GM21723 (cell line): ENCODE results near the gene KIF26B.

ENCODE experiments used
- ATAC-seq: cut with Tn5 transposase; IDR thresholded peaks from one replicate; pipeline ENCODE4 v1.9.1; 2021; ENCODE audit warnings: mild to moderate bottlenecking, moderate library complexity; ENCODE audit not compliant: unreplicated experiment

Gene KIF26B

DNA sequence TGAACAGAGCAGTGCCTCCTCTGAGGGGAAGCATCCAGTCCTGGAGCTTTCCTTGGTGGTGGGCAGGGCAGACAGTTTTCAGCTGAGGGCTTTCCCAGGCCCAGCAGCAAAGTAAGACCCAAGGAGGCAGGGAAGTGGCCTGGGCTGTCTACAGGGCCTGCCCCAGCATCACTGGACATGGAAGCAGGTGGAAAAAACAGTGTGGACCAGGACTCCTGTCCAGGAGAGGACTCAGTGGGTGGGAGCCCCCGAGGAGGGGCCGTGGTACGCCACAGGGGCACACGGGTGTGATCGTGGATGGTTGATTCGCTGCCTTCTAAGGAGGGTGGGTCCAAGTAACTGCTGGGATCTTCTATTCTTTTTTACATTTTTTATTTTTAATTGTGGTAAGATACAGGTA, 387.6 kb downstream of the KIF26B start:
- no peak for ATAC-seq

DNA sequence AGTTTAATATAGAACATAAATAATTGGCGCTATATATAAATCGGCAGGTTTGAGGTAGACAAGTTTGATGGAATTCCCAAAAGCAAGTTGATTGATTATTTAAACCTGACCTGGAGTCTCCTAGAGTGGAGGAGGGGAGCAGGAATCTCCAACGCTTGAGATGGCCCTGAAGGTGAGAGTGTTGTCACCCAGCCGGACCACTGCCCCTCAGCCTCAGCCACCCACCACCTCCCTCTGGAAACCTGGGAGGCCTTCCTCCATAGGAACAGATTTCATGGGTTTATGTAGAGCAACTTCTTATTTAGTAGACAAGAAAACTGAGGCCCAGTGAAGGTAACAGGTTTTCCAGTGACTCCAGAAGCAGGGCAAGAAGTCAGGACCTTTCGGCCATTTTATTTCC, 389.5 kb downstream of the KIF26B start:
- no peak for ATAC-seq

DNA sequence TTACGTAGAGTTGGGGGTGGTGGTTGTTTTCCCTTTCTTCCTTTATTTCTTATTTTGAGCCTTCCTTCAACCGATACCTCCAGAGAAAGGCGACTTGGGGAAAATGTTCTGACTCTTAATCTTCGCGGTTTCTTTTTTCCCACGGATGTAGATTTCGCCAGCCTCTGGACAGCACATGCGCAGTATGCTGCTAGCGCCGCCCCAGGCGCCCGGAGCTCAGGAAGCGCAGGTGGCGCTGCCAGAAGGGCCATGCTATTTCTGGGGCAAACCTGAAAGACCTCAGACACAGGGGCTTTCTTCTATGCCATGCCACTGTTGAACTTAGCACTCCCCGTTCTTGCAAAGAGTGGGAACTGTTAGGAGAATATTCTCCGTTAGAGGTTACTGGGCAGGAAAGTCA, 392.1 kb downstream of the KIF26B start:
- ATAC-seq: no peak

DNA sequence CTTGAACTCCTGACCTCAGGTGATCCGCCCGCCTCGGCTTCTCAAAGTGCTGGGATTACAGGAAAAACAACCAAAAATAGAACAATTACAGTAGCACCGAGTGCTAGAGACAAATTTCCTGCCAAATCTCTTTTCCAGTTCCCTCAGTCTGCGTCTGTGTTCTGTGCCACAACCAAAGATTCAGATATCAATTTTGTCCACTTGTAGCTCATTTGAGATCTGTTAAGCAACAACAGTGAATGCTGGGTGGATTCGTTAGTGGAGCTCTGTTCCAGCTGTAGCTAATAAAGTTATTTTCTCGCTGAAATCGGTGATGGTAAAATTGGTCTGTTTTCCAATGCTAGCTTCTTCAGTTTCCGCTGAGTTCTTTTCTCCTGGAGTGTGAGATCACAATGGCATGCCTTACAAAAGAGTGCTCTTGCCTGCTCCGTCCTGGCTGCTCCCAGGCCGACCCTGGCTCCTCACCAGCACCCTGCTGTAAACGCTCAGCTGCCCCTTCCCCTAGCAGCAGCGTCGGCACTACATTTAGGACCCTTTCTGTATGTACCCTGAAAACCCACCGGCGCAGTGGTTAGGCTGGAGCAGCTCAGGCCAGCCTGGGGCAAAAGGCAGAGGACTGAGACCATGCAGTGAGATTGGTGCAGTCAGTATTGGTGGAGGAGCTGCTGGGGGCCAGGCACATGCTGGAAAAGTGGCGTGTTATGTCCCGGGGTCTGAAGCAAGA, 395.4 kb downstream of the KIF26B start:
- no peak for ATAC-seq

GRCh38 chr1:245550720-245551043, 395.9 kb downstream of the KIF26B start:
- ATAC-seq: no peak

- no peak for ATAC-seq
Measured at GRCh38 chr1:245551536-245551935, 396.8 kb downstream of the KIF26B start.

DNA sequence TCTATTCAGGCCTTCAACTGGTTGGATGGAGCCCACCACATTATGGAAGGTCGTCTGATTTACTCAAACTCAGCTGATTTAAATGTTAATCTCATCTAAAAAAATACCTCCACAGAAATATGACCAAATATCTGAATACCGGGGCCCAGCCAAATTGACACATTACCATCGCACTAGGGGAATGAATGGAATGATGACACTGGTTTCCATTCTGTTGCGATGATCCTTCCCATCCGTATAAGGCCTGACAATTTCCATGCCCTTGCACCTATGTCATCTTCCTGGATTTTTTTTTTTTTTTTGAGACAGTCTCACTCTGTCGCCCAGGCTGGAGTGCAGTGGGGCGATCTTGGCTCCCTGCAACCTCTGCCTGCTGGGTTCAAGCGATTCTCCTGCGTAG, 397.5 kb downstream of the KIF26B start:
- ATAC-seq: no peak

- no peak for ATAC-seq
Measured at GRCh38 chr1:245556057-245556456, 401.3 kb downstream of the KIF26B start.

DNA sequence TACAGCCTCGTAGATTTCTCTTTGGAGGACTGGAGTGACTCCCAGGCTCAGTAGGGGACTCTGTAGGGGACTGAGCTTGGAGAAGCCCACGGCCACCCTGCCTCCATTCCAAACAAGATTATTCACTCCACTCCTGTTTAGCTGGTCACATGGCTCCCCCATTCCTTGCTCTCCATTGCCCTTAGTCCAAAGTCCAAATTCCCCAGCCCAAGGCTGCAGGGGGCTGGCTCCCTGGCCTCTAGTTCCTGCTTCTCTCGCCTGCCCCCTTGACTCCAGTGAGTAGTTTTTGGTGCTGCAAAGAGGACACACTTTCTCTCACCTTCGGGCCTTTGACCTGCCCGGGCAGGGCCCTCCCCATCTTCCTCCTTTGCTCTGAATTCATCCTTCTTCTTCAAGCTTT, 403.3 kb downstream of the KIF26B start:
- no peak for ATAC-seq

DNA sequence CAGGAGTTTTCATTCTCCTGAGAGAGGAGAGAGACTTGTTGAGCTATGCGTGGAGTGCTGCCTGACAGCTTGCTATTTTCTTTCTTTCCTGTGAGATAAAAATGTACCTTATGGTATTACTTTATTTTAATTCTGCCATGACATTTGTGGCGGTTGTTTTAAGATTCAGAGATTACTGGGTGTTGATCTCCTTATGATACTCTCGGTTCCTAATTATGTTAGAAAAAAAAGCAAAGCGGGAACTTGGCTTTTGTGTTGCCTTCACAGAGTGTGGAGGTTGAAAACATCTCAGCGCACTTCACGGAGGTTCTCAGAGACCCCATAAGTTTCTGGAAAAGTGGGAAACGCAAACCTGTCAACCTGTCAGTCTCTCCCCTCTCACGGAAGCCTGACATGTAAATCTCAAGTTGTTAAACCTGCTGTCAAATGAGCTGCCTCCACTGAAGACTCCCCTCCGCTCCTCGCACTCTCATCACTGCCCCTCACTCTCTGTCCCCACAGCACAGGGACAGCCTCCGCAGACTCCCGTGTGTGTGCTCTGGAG, 405.6 kb downstream of the KIF26B start:
- no peak for ATAC-seq

DNA sequence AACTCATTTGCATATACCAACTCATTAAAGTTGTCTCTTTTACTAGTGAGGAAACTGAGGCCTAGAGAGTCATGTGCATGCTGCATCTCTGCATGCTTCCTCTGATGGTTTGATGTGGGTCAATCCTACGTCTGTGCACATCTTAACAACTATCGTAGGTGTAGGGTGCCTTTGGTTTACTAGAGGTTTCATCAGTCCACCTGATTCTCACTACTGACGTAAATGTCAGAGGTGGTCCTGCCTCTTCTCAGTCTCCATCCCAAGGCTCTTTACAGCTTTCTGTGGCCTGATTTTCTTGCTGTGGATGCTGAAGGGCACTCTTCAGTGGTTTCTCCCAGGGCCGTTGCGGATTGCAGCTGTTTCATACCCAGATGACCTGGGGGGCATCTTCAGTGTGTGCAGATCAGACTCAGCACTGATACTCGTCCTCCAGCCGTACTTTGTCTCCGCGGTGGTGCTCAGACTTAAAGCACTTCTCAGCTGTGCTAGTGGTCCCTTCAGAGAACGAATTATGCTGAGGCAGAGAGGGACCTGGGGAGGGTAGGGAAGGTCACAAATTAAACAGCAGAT, 407.0 kb downstream of the KIF26B start:
- ATAC-seq: no peak

DNA sequence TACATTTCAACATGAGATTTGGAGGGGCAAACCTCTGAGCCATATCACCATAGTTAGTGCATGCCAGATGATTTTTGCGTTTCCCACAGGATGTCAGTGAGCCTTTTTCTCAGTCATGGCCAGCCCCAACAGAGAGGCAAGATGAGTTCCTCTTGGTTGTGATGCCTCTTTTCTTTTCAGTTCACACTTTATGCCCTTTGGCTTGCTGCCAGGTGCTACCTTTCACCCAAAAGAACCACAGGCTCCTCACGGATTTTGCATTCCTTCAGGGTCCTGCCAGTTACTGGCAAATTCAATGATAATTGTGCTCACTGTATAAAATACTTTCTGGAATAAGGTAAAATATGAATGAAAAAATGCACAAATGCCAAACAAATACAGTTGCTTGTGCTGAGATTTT, 411.3 kb downstream of the KIF26B start:
- ATAC-seq: no peak

- no peak for ATAC-seq
Measured at GRCh38 chr1:245566952-245567351, 412.2 kb downstream of the KIF26B start.

DNA sequence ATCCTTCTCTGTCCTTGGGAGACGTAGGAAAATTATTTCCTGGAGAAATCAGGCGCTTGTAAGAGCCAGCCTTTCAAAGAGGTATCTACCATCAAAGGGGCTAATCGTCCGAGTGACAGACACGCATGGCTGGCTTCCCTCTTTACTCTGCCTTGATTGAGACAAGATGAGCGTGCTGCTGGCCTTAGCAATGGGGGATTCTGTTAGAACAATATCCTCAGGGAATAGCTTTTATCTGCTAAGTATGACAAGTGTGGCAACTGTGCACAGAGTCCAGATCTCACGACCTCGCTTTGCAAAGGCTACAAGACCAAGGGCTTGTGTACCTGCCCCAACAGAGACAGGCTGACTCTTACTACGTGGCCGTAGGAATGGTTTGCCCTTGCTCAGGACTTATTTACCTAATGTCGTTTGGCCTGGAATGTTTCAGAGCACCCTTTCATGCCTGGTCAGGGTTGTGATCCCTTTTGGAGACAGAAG, 417.1 kb downstream of the KIF26B start:
- ATAC-seq: no peak

GRCh38 chr1:245572709-245573108, 417.9 kb downstream of the KIF26B start:
- no peak for ATAC-seq

- ATAC-seq: no peak
Measured at GRCh38 chr1:245575710-245576109, 420.9 kb downstream of the KIF26B start.

GRCh38 chr1:245576323-245576722, 421.5 kb downstream of the KIF26B start:
- ATAC-seq: no peak

- ATAC-seq: no peak
Measured at GRCh38 chr1:245577191-245578157, 422.7 kb downstream of the KIF26B start.

GRCh38 chr1:245578308-245578707, 423.5 kb downstream of the KIF26B start:
- no peak for ATAC-seq

DNA sequence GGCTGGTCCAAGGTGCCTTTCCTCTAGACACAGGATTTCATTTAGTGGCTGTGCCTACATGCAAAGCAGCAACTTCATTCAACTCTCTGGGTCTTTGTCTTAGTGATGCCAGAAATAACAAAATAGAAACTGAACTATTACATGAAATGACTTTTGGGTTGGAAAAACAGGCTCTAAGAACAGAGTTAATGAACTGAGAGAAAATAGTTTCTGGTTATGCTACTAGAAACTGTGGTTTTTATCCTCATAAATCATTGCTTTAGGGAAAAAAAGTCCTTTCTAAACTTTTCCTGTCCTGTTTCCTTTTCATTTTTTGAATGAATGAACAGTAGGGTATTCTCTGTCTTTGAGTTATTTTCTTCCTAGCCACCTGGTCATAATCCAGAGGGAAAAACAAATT, 424.0 kb downstream of the KIF26B start:
- no peak for ATAC-seq

GRCh38 chr1:245579881-245580280, 425.1 kb downstream of the KIF26B start:
- no peak for ATAC-seq
